AG04449 (cell line): ENCODE measurements around the gene AGAP1.

Source experiments
- CTCF ChIA-PET: fragments of 350-600 bp; formaldehyde crosslinking; extraction: SDS; loops from one replicate; lab custom pipeline; 2021; ENCODE audit warnings: antibody characterized with exemption; lab: Yijun Ruan, JAX
- POLR2A ChIA-PET: fragments of 400-600, 350-600 bp; formaldehyde crosslinking; extraction: SDS; loops from one replicate; lab custom pipeline; 2020; ENCODE audit warnings: antibody characterized with exemption, inconsistent platforms; lab: Yijun Ruan, JAX
- DNase-seq: peaks from one replicate; pipeline ENCODE4 v3.0.0-alpha.2; 2010; ENCODE audit warnings: low read depth, low spot score
- H3K4me3 ChIP-seq: 2 replicates; pipeline ENCODE4 v1.5.1; 2011; ENCODE audit warnings: low read depth, mild to moderate bottlenecking, control low read depth, low read length
- TF ChIP-seq, protein P1 (sequence below): IDR thresholded peaks from one replicate; pipeline ENCODE4 v1.5.1; 2011; ENCODE audit warnings: mild to moderate bottlenecking, moderate library complexity, low read length, control low read depth, inconsistent platforms; ENCODE audit not compliant: insufficient read depth; ENCODE audit errors: missing control alignments

Gene AGAP1

DNA sequence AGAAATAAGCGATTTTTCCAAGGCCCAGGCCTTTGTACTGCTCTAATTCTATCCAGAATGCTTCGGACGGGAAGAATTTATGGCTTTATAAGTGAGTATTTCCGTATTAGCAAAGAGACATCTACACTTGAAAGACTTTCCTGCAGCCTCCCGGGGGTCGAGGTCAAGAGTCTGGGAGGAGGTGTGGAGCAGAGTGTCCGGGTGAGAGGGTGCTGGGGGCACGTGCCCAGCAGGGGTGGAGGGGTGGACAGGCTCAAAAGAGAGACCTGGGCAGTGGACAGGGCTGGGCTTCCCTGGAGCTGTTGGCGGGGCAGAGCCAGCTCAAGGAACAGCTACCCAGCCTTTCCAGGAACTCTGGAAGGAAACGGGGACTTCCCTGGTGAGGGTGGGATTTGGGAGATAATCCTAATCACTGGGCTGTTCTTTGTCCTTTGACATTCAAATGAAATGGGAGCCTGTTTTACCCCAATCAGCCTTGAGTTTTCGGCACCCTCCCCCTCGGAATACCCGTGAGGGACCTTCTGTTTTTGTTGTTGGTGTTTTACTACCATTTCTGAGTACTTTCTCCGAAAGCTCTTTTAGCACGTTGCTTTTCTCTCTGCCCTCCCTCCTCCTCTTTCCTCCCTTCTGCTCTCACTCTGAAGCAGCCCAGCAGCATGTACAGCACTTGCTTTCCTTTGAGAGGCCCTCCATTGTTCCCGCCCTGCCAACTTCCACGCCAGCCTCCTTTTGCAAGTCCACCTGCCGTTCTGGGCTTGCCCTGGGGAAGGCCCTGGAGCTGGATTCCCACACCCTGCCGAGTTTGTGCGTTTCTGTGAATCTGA is 164.7 kb downstream of the AGAP1 start:
- CTCF ChIA-PET, result interaction anchor here (0.6 kb wide), 1 partner anchor 88 kb away, joined by 3 read pairs; no protein-coding TSS in a partner anchor
- DNase-seq, result no peak
- H3K4me3 ChIP-seq, result no peak overlapping the region
- POLR2A ChIA-PET, result no interaction called here
- TF ChIP-seq, protein P1, sequence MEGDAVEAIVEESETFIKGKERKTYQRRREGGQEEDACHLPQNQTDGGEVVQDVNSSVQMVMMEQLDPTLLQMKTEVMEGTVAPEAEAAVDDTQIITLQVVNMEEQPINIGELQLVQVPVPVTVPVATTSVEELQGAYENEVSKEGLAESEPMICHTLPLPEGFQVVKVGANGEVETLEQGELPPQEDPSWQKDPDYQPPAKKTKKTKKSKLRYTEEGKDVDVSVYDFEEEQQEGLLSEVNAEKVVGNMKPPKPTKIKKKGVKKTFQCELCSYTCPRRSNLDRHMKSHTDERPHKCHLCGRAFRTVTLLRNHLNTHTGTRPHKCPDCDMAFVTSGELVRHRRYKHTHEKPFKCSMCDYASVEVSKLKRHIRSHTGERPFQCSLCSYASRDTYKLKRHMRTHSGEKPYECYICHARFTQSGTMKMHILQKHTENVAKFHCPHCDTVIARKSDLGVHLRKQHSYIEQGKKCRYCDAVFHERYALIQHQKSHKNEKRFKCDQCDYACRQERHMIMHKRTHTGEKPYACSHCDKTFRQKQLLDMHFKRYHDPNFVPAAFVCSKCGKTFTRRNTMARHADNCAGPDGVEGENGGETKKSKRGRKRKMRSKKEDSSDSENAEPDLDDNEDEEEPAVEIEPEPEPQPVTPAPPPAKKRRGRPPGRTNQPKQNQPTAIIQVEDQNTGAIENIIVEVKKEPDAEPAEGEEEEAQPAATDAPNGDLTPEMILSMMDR, result no peak

DNA sequence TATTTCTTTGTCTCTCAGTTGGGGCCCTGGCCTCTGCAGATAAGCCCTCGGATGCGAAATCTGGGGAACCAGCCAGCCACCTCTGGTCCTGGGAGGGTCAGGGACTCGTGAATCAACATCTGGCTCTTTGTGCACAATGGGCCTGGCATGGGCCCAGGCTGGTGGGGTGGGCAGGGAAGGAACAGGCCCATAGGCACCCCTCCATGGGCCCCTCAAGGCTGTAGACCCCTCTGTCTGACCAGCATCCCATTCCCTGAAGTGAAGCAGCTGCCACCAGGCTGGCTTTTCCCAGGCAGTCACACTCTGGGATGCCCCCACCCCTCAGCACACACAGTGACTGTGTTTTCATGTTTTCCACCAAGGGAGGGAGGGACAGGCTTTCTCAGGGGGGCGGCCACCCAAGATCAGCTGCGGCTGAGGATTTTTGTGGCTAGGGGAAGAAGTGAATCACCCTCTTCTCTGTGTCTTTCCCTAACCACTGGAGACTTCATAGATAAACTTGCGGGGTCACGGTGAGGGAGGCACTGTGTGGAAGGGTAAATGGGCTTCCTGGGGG is 166.0 kb downstream of the AGAP1 start:
- ChIA-PET CTCF (interaction anchor here (1.2 kb wide), 1 partner anchor 11 kb away, joined by 3 read pairs; no protein-coding TSS in a partner anchor), POLR2A (no interaction called here)
- peak; percentile 63 for DNase-seq
- H3K4me3 ChIP-seq, result no peak overlapping the region
- TF ChIP-seq, protein P1, result no peak

DNA sequence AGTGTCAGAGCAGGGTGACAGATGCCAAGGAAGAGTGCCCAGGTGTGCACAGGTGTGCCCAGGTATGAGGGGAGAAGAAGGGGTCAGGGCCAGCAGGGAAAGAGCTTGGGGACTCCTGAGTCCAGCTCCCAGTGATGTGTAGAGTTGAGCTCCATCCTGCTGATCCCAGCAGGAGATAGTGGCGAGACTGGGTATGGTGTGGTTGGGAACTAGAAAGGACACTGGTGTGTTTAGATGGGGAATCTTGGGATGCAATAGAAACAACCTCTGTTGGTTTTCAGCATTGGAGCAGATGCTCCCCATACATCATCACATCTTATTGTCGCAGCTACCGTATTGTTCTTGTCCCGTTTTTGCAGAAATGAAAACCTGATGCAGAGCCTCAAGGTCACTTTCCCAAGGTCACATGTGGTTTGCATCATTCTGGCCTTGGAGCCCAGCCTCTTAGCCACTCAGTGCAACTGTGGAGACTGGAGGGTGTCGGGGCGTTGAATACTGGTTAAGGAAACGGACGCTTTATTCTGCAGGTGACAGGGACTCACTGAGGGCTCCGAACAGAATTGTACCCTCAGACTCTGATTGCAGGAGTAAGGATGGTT is 166.7 kb downstream of the AGAP1 start:
- DNase-seq, result no peak
- ChIA-PET CTCF (interaction anchor here (1.2 kb wide), 1 partner anchor 11 kb away, joined by 3 read pairs; no protein-coding TSS in a partner anchor), POLR2A (no interaction called here)
- TF ChIP-seq, protein P1, result no peak
- no peak overlapping the region for H3K4me3 ChIP-seq

DNA sequence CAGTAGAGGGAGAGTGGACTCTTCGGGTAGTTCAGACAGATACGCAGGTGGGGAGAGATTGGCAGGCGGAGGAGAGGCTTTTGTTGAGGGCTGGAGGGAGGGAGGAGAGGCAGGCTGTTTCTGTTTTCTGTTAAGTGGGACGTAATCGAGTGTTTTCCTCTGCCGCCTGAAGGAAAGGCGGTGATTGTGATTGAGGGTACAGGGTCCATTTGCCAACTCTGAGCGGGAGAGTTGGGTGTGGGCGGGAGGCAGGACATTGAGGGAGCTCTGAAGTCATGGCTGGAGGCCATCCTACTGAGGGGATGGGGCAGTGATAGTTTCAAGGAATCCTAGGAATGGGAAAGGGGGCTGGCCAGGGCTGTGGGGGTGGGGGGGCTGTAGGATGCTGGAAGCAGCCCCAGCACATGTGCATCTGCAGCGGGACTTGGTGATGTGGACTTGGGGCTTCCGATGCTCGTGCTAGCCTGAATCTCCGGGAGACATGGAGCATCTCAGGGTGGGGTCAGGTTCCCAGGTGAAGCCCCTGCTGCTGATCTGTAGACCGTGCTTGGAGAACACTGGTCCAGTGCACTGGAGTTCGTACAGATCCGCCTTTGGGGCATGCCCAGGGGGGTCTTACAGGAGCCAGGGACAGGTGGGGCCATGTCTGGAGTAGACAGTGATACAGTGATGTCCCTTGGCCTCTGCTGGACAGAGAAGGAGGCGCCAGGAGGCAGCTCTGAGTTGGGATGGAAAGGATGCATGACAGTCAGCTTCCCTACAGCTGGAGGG is 167.5 kb downstream of the AGAP1 start:
- ChIA-PET CTCF (interaction anchor here (1.0 to 1.2 kb wide), 2 partner anchors 10 to 11 kb away, joined by 3 read pairs; no protein-coding TSS in a partner anchor), POLR2A (no interaction called here)
- H3K4me3 ChIP-seq, result no peak overlapping the region
- TF ChIP-seq, protein P1, result no peak
- no peak for DNase-seq

DNA sequence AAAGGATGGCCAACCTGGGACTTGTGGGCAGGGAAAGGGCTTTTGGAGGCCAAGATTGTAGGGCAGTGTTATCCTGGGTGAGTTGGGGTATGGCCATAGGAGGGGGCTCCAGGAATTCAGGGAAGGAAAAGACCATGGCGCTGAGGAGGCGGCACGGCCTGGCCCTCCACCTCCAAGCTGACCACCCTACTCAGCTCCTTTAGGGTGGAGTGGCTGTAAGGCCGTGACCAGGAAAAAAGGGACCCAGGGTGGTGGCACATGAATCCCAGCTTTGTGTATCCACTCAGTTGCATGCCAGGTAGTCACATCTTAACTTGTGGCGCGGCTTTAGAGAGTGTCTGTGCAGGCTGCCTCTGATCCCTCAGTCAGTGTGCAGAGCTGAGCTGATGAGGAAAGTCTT is 168.1 kb downstream of the AGAP1 start:
- no peak overlapping the region for H3K4me3 ChIP-seq
- DNase-seq, result no peak
- POLR2A ChIA-PET, result no interaction called here
- CTCF ChIA-PET, result interaction anchor here (1.0 kb wide), 1 partner anchor 11 kb away, joined by 3 read pairs; no protein-coding TSS in a partner anchor
- TF ChIP-seq, protein P1, result no peak
